Neural progenitor cell (in vitro differentiated cells): ENCODE results near the gene TMEM185B.

Experiments used
- CTCF ChIP-seq: fragments of 200-600 bp; sonication (generic); IDR thresholded peaks from 2 replicates; pipeline ENCODE4 v1.5.1; 2017; ENCODE audit warnings: antibody characterized with exemption, mild to moderate bottlenecking
- EZH2 ChIP-seq: fragments of 200-600 bp; sonication (generic); IDR thresholded peaks from 2 replicates; pipeline ENCODE4 v1.6.1; 2017; ENCODE audit warnings: antibody characterized with exemption, mild to moderate bottlenecking, moderate library complexity
- EZH2phosphoT487 ChIP-seq: fragments of 200-600 bp; sonication (generic); IDR thresholded peaks from 2 replicates; pipeline ENCODE4 v1.6.1; 2017; ENCODE audit warnings: antibody characterized with exemption

- TF ChIP-seq CTCF (no peak), EZH2 (no peak), EZH2phosphoT487 (no peak)
Measured at GRCh38 chr2:120247851-120248250, 24.7 kb upstream of the TMEM185B start.
